IMR-90 (cell line): ENCODE measurements around the gene RPS15. TPM values are rescaled to one million over a fixed set of nuclear protein-coding genes. Genes with fewer than 3 reads are reported as not detected.

ENCODE experiments used
- ATAC-seq: fragments of 200-7000 bp; cut with Tn5 transposase; 2 replicates; pipeline ENCODE4 v1.9.1; 2020; ENCODE audit warnings: low read depth, mild to moderate bottlenecking, moderate library complexity
- BruUV-seq: library from RNA; stranded (reverse); fragments of 400-500 nt; replicated peaks from 2 replicates; lab custom pipeline; 2021; lab: Mats Ljungman, UMichigan
- CTCF ChIA-PET: fragments of 300-600 bp; formaldehyde crosslinking; extraction: SDS; loops from one replicate; lab custom pipeline; 2021; ENCODE audit warnings: antibody characterized with exemption; lab: Yijun Ruan, JAX
- POLR2A ChIA-PET: fragments of 300-600 bp; sonication (Branson Sonifier 250); formaldehyde crosslinking; loops from one replicate; lab custom pipeline; 2022; ENCODE audit warnings: antibody characterized with exemption; ENCODE audit not compliant: unreplicated experiment; lab: Charles Lee
- DNase-seq: peaks from one replicate; pipeline ENCODE4 v3.0.0; 2013
- H2AFZ ChIP-seq: replicated peaks from 2 replicates; pipeline ENCODE3; 2013; ENCODE audit warnings: low read length, mild to moderate bottlenecking; ENCODE audit not compliant: poor library complexity
- H2AK5ac ChIP-seq: 2 replicates; pipeline ENCODE4 v1.6.1; 2013; ENCODE audit warnings: low read depth, low read length, inconsistent platforms
- H2AK9ac ChIP-seq: replicated peaks from 2 replicates; pipeline ENCODE3; 2013; ENCODE audit warnings: mild to moderate bottlenecking, low read depth, low read length, moderate library complexity; ENCODE audit not compliant: poor library complexity
- H2BK120ac ChIP-seq: 2 replicates; pipeline ENCODE4 v1.6.1; 2013; ENCODE audit warnings: low read depth, low read length, inconsistent platforms
- H2BK15ac ChIP-seq: 3 replicates; pipeline ENCODE4 v1.6.1; 2013; ENCODE audit warnings: low read depth, low read length, inconsistent platforms
- H2BK20ac ChIP-seq: 2 replicates; pipeline ENCODE4 v1.6.1; 2013; ENCODE audit warnings: low read depth, mild to moderate bottlenecking, inconsistent platforms, low read length, moderate library complexity
- H2BK5ac ChIP-seq: 2 replicates; pipeline ENCODE4 v1.6.1; 2013; ENCODE audit warnings: mild to moderate bottlenecking, low read depth, low read length, inconsistent platforms; ENCODE audit not compliant: poor library complexity, severe bottlenecking
- H3K14ac ChIP-seq: replicated peaks from 2 replicates; pipeline ENCODE4 v1.6.1; 2013; ENCODE audit warnings: low read depth, low read length, inconsistent platforms
- H3K18ac ChIP-seq: 2 replicates; pipeline ENCODE4 v1.6.1; 2013; ENCODE audit warnings: low read depth, low read length, control low read depth
- H3K23ac ChIP-seq: 2 replicates; pipeline ENCODE4 v1.6.1; 2013; ENCODE audit warnings: low read depth, low read length, inconsistent platforms
- H3K27ac ChIP-seq: 2 replicates; pipeline ENCODE4 v1.5.1; 2013; ENCODE audit warnings: mild to moderate bottlenecking, control low read depth, low read length; ENCODE audit not compliant: insufficient read depth
- H3K27me3 ChIP-seq: 2 replicates; pipeline ENCODE4 v1.6.1; 2013; ENCODE audit warnings: low read length; ENCODE audit not compliant: control insufficient read depth, insufficient read depth
- H3K36me3 ChIP-seq: 2 replicates; pipeline ENCODE4 v1.6.1; 2013; ENCODE audit warnings: low read length, mixed read lengths; ENCODE audit not compliant: control insufficient read depth, insufficient read depth
- H3K4ac ChIP-seq: 2 replicates; pipeline ENCODE4 v1.6.1; 2013; ENCODE audit warnings: low read depth, low read length, inconsistent platforms
- H3K4me1 ChIP-seq: 2 replicates; pipeline ENCODE4 v1.6.1; 2013; ENCODE audit warnings: low read length, mixed read lengths; ENCODE audit not compliant: control insufficient read depth, insufficient read depth
- H3K4me2 ChIP-seq: 2 replicates; pipeline ENCODE4 v1.6.1; 2013; ENCODE audit warnings: low read depth, mild to moderate bottlenecking, control low read depth, low read length, moderate library complexity
- H3K4me3 ChIP-seq: 2 replicates; pipeline ENCODE4 v1.5.1; 2013; ENCODE audit warnings: low read depth, mild to moderate bottlenecking, control low read depth, low read length, moderate library complexity; ENCODE audit not compliant: insufficient read depth
- H3K56ac ChIP-seq: 2 replicates; pipeline ENCODE4 v1.6.1; 2013; ENCODE audit warnings: low read length, inconsistent platforms; ENCODE audit not compliant: insufficient read depth; ENCODE audit errors: extremely low read depth
- H3K79me1 ChIP-seq, 2 experiments: 2 replicates each; pipeline ENCODE4 v1.6.1; 2013; ENCODE audit warnings: low read length in 2 of 2, inconsistent platforms in 1 of 2, low read depth in 1 of 2
- H3K9ac ChIP-seq: 2 replicates; pipeline ENCODE4 v1.6.1; 2013; ENCODE audit warnings: low read depth, low read length, control low read depth
- H3K9me1 ChIP-seq: 2 replicates; pipeline ENCODE4 v1.6.1; 2013; ENCODE audit warnings: low read length, inconsistent platforms; ENCODE audit not compliant: insufficient read depth
- H3K9me3 ChIP-seq: 2 replicates; pipeline ENCODE4 v1.6.1; 2013; ENCODE audit warnings: low read length; ENCODE audit not compliant: control insufficient read depth, insufficient read depth
- H4K20me1 ChIP-seq: 2 replicates; pipeline ENCODE4 v1.6.1; 2013; ENCODE audit warnings: low read length, inconsistent platforms; ENCODE audit not compliant: insufficient read depth
- H4K5ac ChIP-seq: 2 replicates; pipeline ENCODE4 v1.6.1; 2013; ENCODE audit warnings: mild to moderate bottlenecking, low read depth, low read length, control low read depth
- H4K8ac ChIP-seq, 2 experiments: 2 replicates each; pipeline ENCODE4 v1.6.1; 2013; ENCODE audit warnings: low read depth in 2 of 2, low read length in 2 of 2, control low read depth in 1 of 2, inconsistent platforms in 1 of 2
- H4K91ac ChIP-seq: 2 replicates; pipeline ENCODE4 v1.6.1; 2013; ENCODE audit warnings: low read depth, low read length, inconsistent platforms; ENCODE audit not compliant: insufficient read depth
- BHLHE40 ChIP-seq: fragments of 150-350 bp; IDR thresholded peaks from 2 replicates; pipeline ENCODE4 v1.6.1; 2016; ENCODE audit warnings: mild to moderate bottlenecking, low read depth, low read length
- CEBPB ChIP-seq: IDR thresholded peaks from 2 replicates; pipeline ENCODE4 v1.6.1; 2012; ENCODE audit warnings: low read depth, low read length, improper control_type of control experiment
- CHD1 ChIP-seq: IDR thresholded peaks from 2 replicates; pipeline ENCODE4 v1.6.1; 2012; ENCODE audit warnings: low read depth, low read length, improper control_type of control experiment
- CTCF ChIP-seq: conservative IDR thresholded peaks from 2 replicates; pipeline ENCODE4 v1.5.1; 2012; ENCODE audit warnings: mild to moderate bottlenecking, low read depth, low read length, improper control_type of control experiment
- ELK1 ChIP-seq: fragments of 150-350 bp; IDR thresholded peaks from 2 replicates; pipeline ENCODE4 v1.6.1; 2016; ENCODE audit warnings: low read depth, mild to moderate bottlenecking, low read length, moderate library complexity, borderline replicate concordance
- FOS ChIP-seq: fragments of 150-350 bp; IDR thresholded peaks from 2 replicates; pipeline ENCODE4 v1.6.1; 2016; ENCODE audit warnings: low read depth, low read length
- MAFK ChIP-seq: IDR thresholded peaks from 2 replicates; pipeline ENCODE4 v1.6.1; 2012; ENCODE audit warnings: low read depth, low read length, improper control_type of control experiment
- MAZ ChIP-seq: IDR thresholded peaks from 2 replicates; pipeline ENCODE4 v1.6.1; 2012; ENCODE audit warnings: low read depth, mild to moderate bottlenecking, low read length, improper control_type of control experiment, moderate library complexity, borderline replicate concordance
- MXI1 ChIP-seq: IDR thresholded peaks from 2 replicates; pipeline ENCODE4 v1.6.1; 2012; ENCODE audit warnings: low read depth, mild to moderate bottlenecking, low read length, moderate library complexity, borderline replicate concordance
- NFE2L2 ChIP-seq: fragments of 150-350 bp; IDR thresholded peaks from 2 replicates; pipeline ENCODE4 v1.6.1; 2016; ENCODE audit warnings: low read depth, mild to moderate bottlenecking, low read length
- POLR2A ChIP-seq: IDR thresholded peaks from 2 replicates; pipeline ENCODE4 v1.6.1; 2012; ENCODE audit warnings: mild to moderate bottlenecking, low read depth, low read length
- RAD21 ChIP-seq: IDR thresholded peaks from 2 replicates; pipeline ENCODE4 v1.6.1; 2012; ENCODE audit warnings: low read length, improper control_type of control experiment
- RFX5 ChIP-seq: IDR thresholded peaks from 2 replicates; pipeline ENCODE4 v1.8.0; 2012; ENCODE audit warnings: low read depth, mild to moderate bottlenecking, low read length, moderate library complexity
- SMC3 ChIP-seq: fragments of 150-350 bp; IDR thresholded peaks from 2 replicates; pipeline ENCODE4 v1.6.1; 2016; ENCODE audit warnings: low read depth, mild to moderate bottlenecking, antibody characterized with exemption, low read length, moderate library complexity
- WGBS, 2 experiments: methylation state at CpG; one replicate each; pipeline versions ENCODE4 v1.1.5 to v1.1.7; 2013; ENCODE audit warnings: missing lambda C conversion rate in 2 of 2; ENCODE audit not compliant: insufficient read length in 1 of 2; ENCODE audit errors: extremely low coverage in 2 of 2; 5-methylcytosine and 5-hydroxymethylcytosine counted together
- dilution Hi-C: fragments of 300-500 bp; cut with HindIII; formaldehyde crosslinking; loops from one replicate; pipeline ENCODE4 v1.14.3; 2018; ENCODE audit warnings: low sequenced_read_pairs; ENCODE audit not compliant: unreplicated experiment
- in situ Hi-C: fragments of 300-500 bp; cut with MboI; formaldehyde crosslinking; loops from 3 replicates; pipeline ENCODE4 v1.14.3; 2019; ENCODE audit warnings: low sequenced_read_pairs, inconsistent platforms, mixed read lengths
- intact Hi-C: fragments of 100-400 bp; cut with micrococcal nuclease; formaldehyde crosslinking; loops from 2 replicates; pipeline ENCODE4 v1.10.0; 2022
- polyA plus RNA-seq, 3 experiments: library from polyadenylated mRNA; depleted of rRNA; stranded (reverse); fragments of >200 nt; gene quantifications; 2 replicates each; pipeline ENCODE4 v1.2.3, GENCODE V29; 2012; ENCODE audit warnings: low replicate concordance in 1 of 3
- total RNA-seq: library from RNA; depleted of rRNA; stranded (reverse); fragments of >200 nt; gene quantifications from 2 replicates; pipeline ENCODE4 v1.2.3, GENCODE V29; 2012

The RPS15 gene
- total and polyA plus RNA-seq, 2 of the 4 experiments (the other 2 are of a cell fraction): 1,179 to 1,855 TPM

GRCh38 chr19:1430246-1430645 is 8.0 kb upstream of the RPS15 start:
- Histone ChIP-seq H3K9me3 (no peaks in the 10 kb centered on the region), H2AK9ac (no peak overlapping the region), H3K4ac (no peak overlapping the region), H2BK20ac (no peak overlapping the region), H3K4me2 (no peak overlapping the region), H4K91ac (no peak overlapping the region), H4K20me1 (peaks cover 26% of the 10 kb centered on the region), H3K23ac (no peak overlapping the region), H3K4me3 (no peak overlapping the region), H2AK5ac (no peak overlapping the region), H2BK15ac (no peak overlapping the region), H4K8ac (no peak overlapping the region), H2BK5ac (no peak overlapping the region), H3K56ac (no peak overlapping the region), H2AFZ (no peak overlapping the region), H3K9ac (no peak overlapping the region), H4K5ac (no peak overlapping the region), H3K79me1 (peaks cover 21 to 66% of the 10 kb centered on the region in 2 experiments), H3K36me3 (peaks cover 69% of the 10 kb centered on the region), H2BK120ac (no peak overlapping the region), H3K18ac (no peak overlapping the region), H3K27ac (no peak overlapping the region), H3K4me1 (no peaks in the 10 kb centered on the region), H3K9me1 (no peaks in the 10 kb centered on the region), H3K27me3 (no peaks in the 10 kb centered on the region), H3K14ac (no peak overlapping the region)
- no TSS peak for BruUV-seq
- DNase-seq: no peak
- ChIA-PET CTCF (no interaction called here), POLR2A (no interaction called here)
- intact Hi-C loops (no loop called here), dilution Hi-C loops (no loop called here), in situ Hi-C loops (no loop called here)
- no peak for ATAC-seq
- WGBS, 2 experiments: 100% methylated on average over 3 of the region's 14 CpGs; no CpG with 5 or more reads in 1 of the 2 experiments
- no peak for TF ChIP-seq SMC3
- TF ChIP-seq RFX5: no peak
- no peak for TF ChIP-seq CTCF
- TF ChIP-seq MAFK: no peak
- no peak for TF ChIP-seq POLR2A
- no peak for TF ChIP-seq ELK1
- TF ChIP-seq MXI1: no peak
- no peak for TF ChIP-seq BHLHE40
- TF ChIP-seq CHD1: no peak
- no peak for TF ChIP-seq NFE2L2
- no peak for TF ChIP-seq FOS
- no peak for TF ChIP-seq MAZ
- no peak for TF ChIP-seq CEBPB
- TF ChIP-seq RAD21: no peak
